Muscle of arm (tissue), 12 donors: ENCODE measurements around the gene USP4. TPM values are rescaled to one million over a fixed set of nuclear protein-coding genes. Genes with fewer than 3 reads are reported as not detected.
"Not testable (repeated sequence)": the region's sequence is repeated elsewhere in the genome, so short reads cannot be mapped to it uniquely, and the experiment has no call there.

Experiments
- DNase-seq: peaks from one replicate; pipeline ENCODE4 v3.0.0-alpha.2; 2013
- polyA plus RNA-seq, 12 donors: library from polyadenylated mRNA; unstranded; fragments of 120-200 nt; gene quantifications; one replicate each; pipeline ENCODE4 v1.2.1, GENCODE V29; 2013; ENCODE audit not compliant: insufficient read length in 12 of 12

USP4 gene
- polyA plus RNA-seq, 12 donors = 37.9 to 70.5 (median 46.8) TPM; not detected in 1

- DNase-seq = not testable (repeated sequence)
Measured at GRCh38 chr3:49357095-49357442, 17.2 kb upstream of the USP4 start.

- DNase-seq = no peak
Measured at GRCh38 chr3:49352890-49353421, 13.1 kb upstream of the USP4 start.

GRCh38 chr3:49352281-49352680, 12.4 kb upstream of the USP4 start:
- no peak for DNase-seq

GRCh38 chr3:49351521-49352011, 11.7 kb upstream of the USP4 start:
- DNase-seq = no peak

GRCh38 chr3:49349348-49350114, 9.7 kb upstream of the USP4 start:
- DNase-seq = no peak

GRCh38 chr3:49348361-49348760, 8.5 kb upstream of the USP4 start:
- not testable (repeated sequence) for DNase-seq

- no peak for DNase-seq
Measured at GRCh38 chr3:49346797-49347251, 7.0 kb upstream of the USP4 start.

GRCh38 chr3:49343163-49343562, 3.3 kb upstream of the USP4 start:
- DNase-seq = no peak

- DNase-seq = no peak
Measured at GRCh38 chr3:49341996-49342395, 2.1 kb upstream of the USP4 start.

- DNase-seq = no peak
Measured at GRCh38 chr3:49339581-49339940, 292 bp downstream of the USP4 start.

- DNase-seq = no peak
Measured at GRCh38 chr3:49333916-49334633, 5.8 kb downstream of the USP4 start.

GRCh38 chr3:49333091-49333490, 6.8 kb downstream of the USP4 start:
- DNase-seq = no peak

GRCh38 chr3:49329186-49329585, 10.7 kb downstream of the USP4 start:
- DNase-seq = no peak

GRCh38 chr3:49328350-49328749, 11.5 kb downstream of the USP4 start:
- not testable (repeated sequence) for DNase-seq

GRCh38 chr3:49327485-49327884, 12.4 kb downstream of the USP4 start:
- no peak for DNase-seq

GRCh38 chr3:49324768-49325167, 15.1 kb downstream of the USP4 start:
- DNase-seq = no peak

GRCh38 chr3:49316696-49317457, 23.0 kb downstream of the USP4 start:
- DNase-seq = no peak

GRCh38 chr3:49313896-49314688, 25.8 kb downstream of the USP4 start:
- DNase-seq = no peak

- DNase-seq = no peak
Measured at GRCh38 chr3:49311283-49311682, 28.6 kb downstream of the USP4 start.

- no peak for DNase-seq
Measured at GRCh38 chr3:49310677-49311076, 29.2 kb downstream of the USP4 start.

GRCh38 chr3:49305608-49306007, 34.2 kb downstream of the USP4 start:
- no peak for DNase-seq
